GM19099 (cell line): ENCODE measurements around the gene FOXL1.

ENCODE experiments used
- POLR2A ChIP-seq: IDR thresholded peaks from 3 replicates; pipeline ENCODE4 v1.6.1; 2011; ENCODE audit warnings: low read depth; ENCODE audit not compliant: insufficient read length; ENCODE audit errors: extremely low read depth

The FOXL1 gene

DNA sequence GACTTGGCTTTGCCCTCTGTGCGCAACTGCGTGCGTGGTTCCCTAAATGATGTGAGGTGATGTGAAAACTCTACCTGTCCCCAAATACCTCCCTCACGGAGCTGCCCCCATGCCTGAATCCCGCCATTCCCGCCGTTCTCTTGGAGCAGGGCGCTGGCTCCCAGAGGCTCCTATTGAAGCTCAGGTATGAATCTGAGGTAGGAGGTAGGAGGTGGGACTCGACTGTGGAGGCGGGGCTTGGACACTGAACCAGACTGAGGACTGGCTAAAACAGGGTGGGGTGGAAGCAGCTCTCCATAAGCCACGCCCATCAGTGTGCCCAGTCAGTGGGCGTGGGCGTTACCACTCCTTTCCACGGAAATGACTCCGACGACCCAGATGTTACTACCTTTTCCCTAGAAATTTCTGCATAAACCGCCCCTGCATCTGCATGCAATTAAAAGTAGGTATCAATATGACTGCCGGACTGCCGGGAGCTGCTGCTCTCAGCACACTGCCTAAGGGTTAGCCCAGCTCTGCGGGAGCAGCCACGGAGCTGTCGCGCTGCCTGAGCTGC is 41.0 kb downstream of the FOXL1 start:
- no peak for TF ChIP-seq POLR2A

GRCh38 chr16:86620184-86620583 is 41.8 kb downstream of the FOXL1 start:
- TF ChIP-seq POLR2A, result no peak

DNA sequence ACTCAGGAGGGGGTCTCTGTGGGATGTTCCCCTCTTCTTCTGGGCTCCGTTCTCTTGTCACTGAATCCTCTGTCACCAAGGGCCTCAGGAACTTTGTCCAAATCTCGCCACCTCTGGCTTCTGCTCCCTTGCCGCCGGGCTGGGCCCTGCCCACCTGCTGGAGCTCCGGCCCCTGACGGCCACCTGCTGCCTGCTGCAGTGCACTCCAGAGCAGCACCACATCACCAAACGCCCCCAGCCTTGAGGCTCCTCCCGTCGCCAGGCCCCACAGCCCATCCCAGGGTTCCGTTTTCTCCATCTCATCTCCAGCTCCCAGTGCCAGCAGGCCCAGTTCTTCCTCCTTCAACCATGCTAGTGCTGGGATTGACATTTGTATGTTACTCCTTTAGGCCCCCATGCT is 43.6 kb downstream of the FOXL1 start:
- TF ChIP-seq POLR2A, result no peak

- no peak for TF ChIP-seq POLR2A
Observed at GRCh38 chr16:86622700-86623615, 44.6 kb downstream of the FOXL1 start.

- TF ChIP-seq POLR2A, result no peak
Observed at GRCh38 chr16:86625029-86625428, 46.7 kb downstream of the FOXL1 start.

DNA sequence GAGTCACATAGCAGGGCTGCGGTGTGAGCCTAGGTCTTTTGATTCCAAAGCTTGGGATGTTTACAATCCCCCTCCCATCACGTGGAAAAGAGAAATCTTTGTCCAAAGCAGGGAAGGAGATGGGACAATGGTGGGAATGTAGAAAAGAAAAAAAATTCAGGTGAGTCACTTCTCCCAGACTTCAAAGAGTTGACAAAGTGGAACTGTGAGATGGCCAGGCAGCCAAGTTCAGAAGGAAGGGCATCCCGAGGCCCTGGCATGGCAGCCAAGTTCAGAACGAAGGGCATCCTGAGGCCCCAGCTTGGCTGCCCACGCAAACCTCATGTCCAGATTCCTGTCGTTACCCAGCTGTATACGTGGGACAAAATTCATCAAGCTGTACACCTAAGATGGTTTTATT is 47.5 kb downstream of the FOXL1 start:
- TF ChIP-seq POLR2A, result no peak

DNA sequence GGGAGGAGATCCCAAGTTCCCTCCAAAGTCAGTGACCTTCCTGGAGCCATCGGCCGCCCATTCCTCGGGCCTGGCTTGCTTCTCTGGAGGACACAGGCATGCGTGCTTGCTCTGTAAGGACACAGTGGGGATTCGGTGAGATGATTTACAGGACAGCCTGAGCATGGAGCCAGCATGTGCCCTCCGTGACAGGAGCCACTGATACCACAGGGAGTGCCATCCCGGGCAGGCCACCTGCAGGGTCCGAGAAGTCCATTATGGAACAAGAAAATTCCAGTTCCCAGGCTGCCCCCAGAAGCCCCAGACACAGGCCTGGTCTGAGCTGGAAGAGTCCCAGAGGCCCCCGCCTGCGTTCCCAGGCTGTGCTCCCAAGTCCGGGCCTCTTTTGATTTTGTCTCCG is 47.9 kb downstream of the FOXL1 start:
- TF ChIP-seq POLR2A, result no peak

DNA sequence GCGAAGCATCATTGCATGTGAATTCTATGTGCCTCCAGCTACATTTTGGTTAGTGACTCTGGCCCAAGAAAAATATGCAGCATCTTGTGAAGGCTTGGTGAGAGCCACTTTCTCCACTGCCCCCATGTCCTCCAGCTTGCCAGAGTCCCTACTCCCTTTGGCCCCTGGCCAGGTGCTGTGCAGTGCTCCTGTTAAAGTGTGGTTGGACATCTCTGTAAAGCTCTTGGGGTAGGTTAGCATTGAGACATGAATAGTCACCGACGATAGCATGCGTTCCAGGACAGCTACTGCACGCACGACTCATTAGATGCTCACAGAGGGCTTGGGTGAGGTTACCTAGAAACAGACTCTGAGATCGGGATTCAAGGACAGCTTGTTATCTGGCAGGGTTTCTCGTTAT is 48.6 kb downstream of the FOXL1 start:
- no peak for TF ChIP-seq POLR2A

- no peak for TF ChIP-seq POLR2A
Observed at GRCh38 chr16:86628614-86629013, 50.3 kb downstream of the FOXL1 start.

DNA sequence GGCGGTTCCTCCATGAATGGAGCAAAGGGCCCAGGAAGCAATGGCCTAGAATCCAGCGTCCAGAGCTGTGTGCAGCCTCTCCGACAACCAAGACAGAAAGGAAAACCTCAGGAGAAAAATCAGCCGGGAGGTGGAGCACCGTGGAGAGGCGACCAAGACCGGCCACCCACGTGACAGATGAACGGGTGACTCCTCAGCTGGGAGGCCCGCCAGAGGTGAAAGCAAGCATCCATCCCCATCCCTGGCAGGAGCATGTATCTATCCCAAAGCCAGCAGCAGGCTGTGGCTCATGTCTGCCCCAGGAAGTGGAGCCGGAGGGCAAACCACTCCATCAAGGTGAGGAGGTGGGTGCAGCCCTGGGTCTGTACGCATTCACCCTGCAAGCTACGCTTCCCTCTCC is 52.1 kb downstream of the FOXL1 start:
- TF ChIP-seq POLR2A, result no peak

DNA sequence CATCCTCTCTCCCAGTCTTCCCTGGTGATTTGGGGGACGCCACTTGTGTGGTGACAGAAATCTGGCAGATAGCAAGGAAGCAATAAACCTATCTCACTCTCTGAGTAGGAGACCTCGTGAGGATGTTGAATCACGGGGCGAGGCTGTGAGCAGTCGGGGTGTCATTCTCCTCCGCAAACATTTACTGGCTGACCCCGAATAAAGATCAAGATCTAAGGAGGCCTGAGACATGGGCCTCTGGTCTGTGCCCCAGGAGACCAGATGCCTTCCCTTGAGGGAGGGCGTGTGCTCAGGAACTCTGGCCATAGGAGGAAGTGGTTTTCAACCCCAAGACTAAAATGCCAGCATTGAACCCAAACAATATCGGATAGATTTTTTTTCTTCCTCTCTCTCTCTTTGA is 53.1 kb downstream of the FOXL1 start:
- no peak for TF ChIP-seq POLR2A
